HG02870 (cell line): ENCODE data around the gene PIEZO2.

Experiments used
- ATAC-seq: cut with Tn5 transposase; IDR thresholded peaks from one replicate; pipeline ENCODE4 v1.9.1; 2021; ENCODE audit warnings: mild to moderate bottlenecking, moderate library complexity; ENCODE audit not compliant: unreplicated experiment

PIEZO2 gene

GRCh38 chr18:11034884-11035283 lies 114.5 kb downstream of the PIEZO2 start:
- ATAC-seq, result no peak

- ATAC-seq, result no peak
These were observed 115.9 kb downstream of the PIEZO2 start for GRCh38 chr18:11033503-11033902.

GRCh38 chr18:11031966-11032365 lies 117.4 kb downstream of the PIEZO2 start:
- ATAC-seq, result no peak

GRCh38 chr18:11029021-11029420 lies 120.3 kb downstream of the PIEZO2 start:
- no peak for ATAC-seq

GRCh38 chr18:11027862-11028261 lies 121.5 kb downstream of the PIEZO2 start:
- peak; percentile 92 for ATAC-seq

GRCh38 chr18:11025671-11026070 lies 123.7 kb downstream of the PIEZO2 start:
- no peak for ATAC-seq

- ATAC-seq, result no peak
These were observed 124.3 kb downstream of the PIEZO2 start for GRCh38 chr18:11024928-11025669.

- ATAC-seq, result peak; percentile 60
These were observed 127.9 kb downstream of the PIEZO2 start for GRCh38 chr18:11021477-11021876.

GRCh38 chr18:11020877-11021414 lies 128.4 kb downstream of the PIEZO2 start:
- no peak for ATAC-seq

GRCh38 chr18:11020161-11020853 lies 129.1 kb downstream of the PIEZO2 start:
- no peak for ATAC-seq

GRCh38 chr18:11019295-11020105 lies 129.9 kb downstream of the PIEZO2 start:
- ATAC-seq, result peak; percentile 39

- no peak for ATAC-seq
These were observed 139.5 kb downstream of the PIEZO2 start for GRCh38 chr18:11009869-11010268.

- no peak for ATAC-seq
These were observed 140.2 kb downstream of the PIEZO2 start for GRCh38 chr18:11009147-11009546.

- no peak for ATAC-seq
These were observed 140.9 kb downstream of the PIEZO2 start for GRCh38 chr18:11008505-11008904.

GRCh38 chr18:11005528-11005927 lies 143.8 kb downstream of the PIEZO2 start:
- ATAC-seq, result peak; percentile 39

- no peak for ATAC-seq
These were observed 144.4 kb downstream of the PIEZO2 start for GRCh38 chr18:11004951-11005350.

- ATAC-seq, result peak; percentile 60
These were observed 145.1 kb downstream of the PIEZO2 start for GRCh38 chr18:11004294-11004693.

- no peak for ATAC-seq
These were observed 146.6 kb downstream of the PIEZO2 start for GRCh38 chr18:11002796-11003195.

GRCh38 chr18:11002277-11002676 lies 147.1 kb downstream of the PIEZO2 start:
- ATAC-seq, result no peak

- ATAC-seq, result no peak
These were observed 149.3 kb downstream of the PIEZO2 start for GRCh38 chr18:11000071-11000470.

- ATAC-seq, result no peak
These were observed 151.5 kb downstream of the PIEZO2 start for GRCh38 chr18:10997885-10998284.
